GM23248 (cell line): ENCODE results near the gene LRRK2. TPM values are rescaled to one million over a fixed set of nuclear protein-coding genes. Genes with fewer than 3 reads are reported as not detected.
"Not testable (repeated sequence)": the region's sequence is repeated elsewhere in the genome, so short reads cannot be mapped to it uniquely, and the experiment has no call there.

Source experiments
- DNase-seq: peaks from one replicate; pipeline ENCODE4 v3.0.0-alpha.2; 2015
- H2AFZ ChIP-seq: fragments of 200-600 bp; sonication (generic); 2 replicates; pipeline ENCODE4 v1.6.1; 2016; ENCODE audit warnings: antibody characterized with exemption
- H3F3A ChIP-seq: fragments of 200-600 bp; sonication (generic); 2 replicates; pipeline ENCODE4 v1.6.1; 2016; ENCODE audit warnings: mild to moderate bottlenecking, antibody characterized with exemption, mixed run types; ENCODE audit not compliant: insufficient read depth
- H3K27ac ChIP-seq: fragments of 200-600 bp; sonication (generic); 2 replicates; pipeline ENCODE4 v1.5.1; 2016; ENCODE audit warnings: mild to moderate bottlenecking
- H3K27me3 ChIP-seq: fragments of 200-600 bp; sonication (generic); replicated peaks from 2 replicates; pipeline ENCODE4 v1.6.1; 2016; ENCODE audit warnings: mild to moderate bottlenecking; ENCODE audit not compliant: insufficient read depth
- H3K36me3 ChIP-seq: fragments of 200-600 bp; sonication (generic); 2 replicates; pipeline ENCODE4 v1.6.1; 2016; ENCODE audit warnings: low read depth, mild to moderate bottlenecking
- H3K4me1 ChIP-seq: fragments of 200-600 bp; sonication (generic); 2 replicates; pipeline ENCODE4 v1.6.1; 2016; ENCODE audit warnings: mild to moderate bottlenecking; ENCODE audit not compliant: insufficient read depth
- H3K4me2 ChIP-seq: fragments of 200-600 bp; sonication (generic); one replicate; pipeline ENCODE4 v1.6.1; 2016; ENCODE audit warnings: mild to moderate bottlenecking; ENCODE audit not compliant: unreplicated experiment
- H3K4me3 ChIP-seq: fragments of 200-600 bp; sonication (generic); 2 replicates; pipeline ENCODE4 v1.5.1; 2016; ENCODE audit warnings: mild to moderate bottlenecking
- H3K79me2 ChIP-seq: fragments of 200-600 bp; sonication (generic); 2 replicates; pipeline ENCODE4 v1.6.1; 2016; ENCODE audit warnings: mild to moderate bottlenecking; ENCODE audit not compliant: insufficient read depth
- H3K9ac ChIP-seq: fragments of 200-600 bp; sonication (generic); 2 replicates; pipeline ENCODE4 v1.6.1; 2016; ENCODE audit warnings: mild to moderate bottlenecking
- H3K9me2 ChIP-seq: fragments of 200-600 bp; sonication (generic); 2 replicates; pipeline ENCODE4 v1.6.1; 2016; ENCODE audit warnings: mixed run types, mild to moderate bottlenecking, moderate library complexity; ENCODE audit not compliant: insufficient read depth
- H3K9me3 ChIP-seq: fragments of 200-600 bp; sonication (generic); one replicate; pipeline ENCODE4 v1.6.1; 2017; ENCODE audit warnings: low read depth
- H4K20me1 ChIP-seq: fragments of 200-600 bp; sonication (generic); 2 replicates; pipeline ENCODE4 v1.6.0; 2016; ENCODE audit not compliant: insufficient read depth
- EZH2 ChIP-seq: fragments of 200-600 bp; sonication (generic); IDR thresholded peaks from 2 replicates; pipeline ENCODE4 v1.6.1; 2018; ENCODE audit warnings: antibody characterized with exemption, mild to moderate bottlenecking; ENCODE audit not compliant: insufficient read depth, poor library complexity, severe bottlenecking
- EZH2phosphoT487 ChIP-seq: fragments of 200-600 bp; sonication (generic); IDR thresholded peaks from 2 replicates; pipeline ENCODE4 v1.6.1; 2018; ENCODE audit warnings: antibody characterized with exemption, moderate library complexity, mild to moderate bottlenecking, low read depth; ENCODE audit not compliant: insufficient read depth
- WGBS, 2 experiments: methylation state at CpG; one replicate each; pipeline ENCODE4 v1.1.6; 2015 to 2017; ENCODE audit warnings: low lambda C conversion rate in 2 of 2, low coverage in 1 of 2; ENCODE audit errors: missing lambda C conversion rate in 2 of 2; 5-methylcytosine and 5-hydroxymethylcytosine counted together
- in situ Hi-C: fragments of 300-500 bp; cut with MboI; formaldehyde crosslinking; loops from 2 replicates; pipeline ENCODE4 v1.15.0; 2020
- polyA plus RNA-seq: library from polyadenylated mRNA; unstranded; fragments of >200 nt; fragmentation: Nextera tagmentation; extraction: Ambion mirVana; gene quantifications from 2 replicates; pipeline ENCODE4 v1.2.1, GENCODE V29; 2016
- total RNA-seq: library from RNA; depleted of rRNA; stranded (reverse); fragments of >200 nt; shearing (Covaris generic); gene quantifications from 2 replicates; pipeline ENCODE4 v1.2.3, GENCODE V29; 2014

LRRK2 gene
- total and polyA plus RNA-seq, 2 experiments from 2014 or later: 1.7 to 7.0 TPM

DNA sequence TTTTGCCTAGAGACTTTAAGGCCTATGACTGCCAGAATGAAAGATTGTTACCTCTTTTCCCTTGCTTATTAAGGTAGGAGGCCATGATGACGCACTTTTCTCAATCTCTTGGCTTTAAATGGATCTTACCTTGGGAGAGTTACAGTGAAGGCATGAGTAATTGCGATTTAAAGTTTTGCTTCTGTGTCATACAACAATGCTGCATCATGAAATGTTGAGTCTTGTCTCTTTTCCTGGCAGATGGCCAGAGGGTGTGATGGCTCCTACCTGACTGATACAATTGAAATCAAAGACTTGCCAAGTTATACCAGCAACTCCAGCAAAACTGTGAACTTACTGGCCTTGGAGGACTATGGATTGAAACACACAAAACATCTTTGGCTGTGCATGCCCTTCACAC lies 17.2 kb upstream of the LRRK2 start:
- WGBS, 2 experiments: 84 to 95% methylated on average over 2 of the region's 2 CpGs
- H4K20me1 ChIP-seq: no peaks in the 10 kb centered on the region
- TF ChIP-seq EZH2phosphoT487 (no peak), EZH2 (no peak)
- H3K4me1 ChIP-seq: no peaks in the 10 kb centered on the region
- H3F3A ChIP-seq: no peaks in the 10 kb centered on the region
- no peak overlapping the region for H3K4me2 ChIP-seq
- no peak overlapping the region for H2AFZ ChIP-seq
- H3K9me3 ChIP-seq: no peaks in the 10 kb centered on the region
- in situ Hi-C loops: no loop called here
- H3K27me3 ChIP-seq: no peaks in the 10 kb centered on the region
- no peaks in the 10 kb centered on the region for H3K79me2 ChIP-seq
- no peak overlapping the region for H3K9ac ChIP-seq
- no peaks in the 10 kb centered on the region for H3K9me2 ChIP-seq
- no peak overlapping the region for H3K27ac ChIP-seq
- no peaks in the 10 kb centered on the region for H3K36me3 ChIP-seq
- no peak for DNase-seq
- no peak overlapping the region for H3K4me3 ChIP-seq

DNA sequence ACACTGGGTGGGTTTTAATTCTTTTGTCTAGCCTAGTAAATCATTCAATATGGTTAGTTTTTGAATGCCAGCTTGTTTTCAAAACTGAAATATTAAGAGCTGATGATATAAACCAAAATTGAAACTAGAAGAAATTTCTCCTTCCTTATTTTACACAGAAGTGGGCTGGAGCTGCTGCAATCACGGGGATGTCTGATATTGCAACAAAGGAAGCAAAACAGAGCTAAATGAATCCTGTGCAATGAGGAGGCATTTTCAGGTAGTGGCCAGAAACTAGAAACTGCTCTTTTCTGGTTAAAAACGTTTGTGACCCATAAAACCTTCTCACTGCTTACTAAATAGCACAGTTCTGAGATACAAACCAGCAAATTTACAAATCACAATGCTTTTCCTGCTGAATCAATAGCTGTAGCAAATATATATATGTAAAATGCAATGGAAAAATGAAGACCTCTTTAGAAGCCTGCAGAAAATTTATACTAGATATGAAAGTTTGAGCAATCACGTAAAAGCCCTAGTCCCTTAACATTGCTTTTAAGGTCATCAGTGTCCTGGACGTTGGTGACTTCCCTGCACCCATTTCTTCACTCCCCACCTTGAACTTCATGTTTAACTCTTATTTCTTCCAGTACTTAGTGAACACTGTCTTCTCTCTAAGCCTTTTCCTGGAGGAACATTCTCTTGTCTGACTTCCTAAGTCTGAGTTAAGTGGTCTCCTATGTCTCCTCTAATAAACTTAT lies 15.9 kb upstream of the LRRK2 start:
- Histone ChIP-seq H3K27me3 (no peaks in the 10 kb centered on the region), H4K20me1 (no peaks in the 10 kb centered on the region), H3K9me3 (no peaks in the 10 kb centered on the region), H3K4me1 (no peaks in the 10 kb centered on the region), H3K9me2 (no peaks in the 10 kb centered on the region), H3F3A (no peaks in the 10 kb centered on the region), H3K36me3 (no peaks in the 10 kb centered on the region), H3K27ac (no peak overlapping the region), H3K79me2 (no peaks in the 10 kb centered on the region), H3K9ac (no peak overlapping the region), H2AFZ (0 out of 2 replicates have a peak overlapping the region, but pooled peaks have one; percentile 5), H3K4me2 (no peak overlapping the region), H3K4me3 (no peak overlapping the region)
- TF ChIP-seq EZH2phosphoT487 (no peak), EZH2 (no peak)
- WGBS, 2 experiments: 16 to 25% methylated on average over 4 of the region's 4 CpGs
- DNase-seq: no peak
- in situ Hi-C loops: no loop called here

DNA sequence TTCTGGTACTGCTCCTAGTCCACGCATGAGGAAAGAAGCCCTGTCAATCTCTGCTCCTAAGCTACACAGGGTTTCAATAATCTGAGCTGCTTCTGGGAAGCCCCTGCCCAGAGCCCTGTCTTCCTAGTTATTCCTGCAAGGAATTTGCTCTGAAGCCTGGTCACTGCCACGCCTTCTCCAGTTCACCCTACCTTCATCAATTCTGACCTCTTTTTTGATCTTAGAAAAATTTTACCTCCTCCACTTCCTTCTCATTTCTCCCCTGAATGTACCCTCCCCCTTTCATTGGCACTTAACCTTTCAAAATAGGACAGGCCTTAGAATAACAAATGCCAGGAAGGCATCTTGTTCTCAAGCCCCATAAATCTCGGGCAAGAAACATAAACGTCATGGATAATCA lies 14.9 kb upstream of the LRRK2 start:
- no peak for DNase-seq
- Histone ChIP-seq H3K4me1 (no peaks in the 10 kb centered on the region), H3K36me3 (no peaks in the 10 kb centered on the region), H3K9ac (no peak overlapping the region), H3F3A (no peaks in the 10 kb centered on the region), H3K4me3 (no peak overlapping the region), H2AFZ (no peak overlapping the region), H3K9me3 (no peaks in the 10 kb centered on the region), H3K79me2 (no peaks in the 10 kb centered on the region), H3K27me3 (no peaks in the 10 kb centered on the region), H4K20me1 (no peaks in the 10 kb centered on the region), H3K27ac (no peak overlapping the region), H3K9me2 (no peaks in the 10 kb centered on the region), H3K4me2 (no peak overlapping the region)
- TF ChIP-seq EZH2: no peak
- TF ChIP-seq EZH2phosphoT487: no peak
- in situ Hi-C loops: no loop called here
- 78 to 79% methylated on average over 4 of the region's 4 CpGs for WGBS, 2 experiments

DNA sequence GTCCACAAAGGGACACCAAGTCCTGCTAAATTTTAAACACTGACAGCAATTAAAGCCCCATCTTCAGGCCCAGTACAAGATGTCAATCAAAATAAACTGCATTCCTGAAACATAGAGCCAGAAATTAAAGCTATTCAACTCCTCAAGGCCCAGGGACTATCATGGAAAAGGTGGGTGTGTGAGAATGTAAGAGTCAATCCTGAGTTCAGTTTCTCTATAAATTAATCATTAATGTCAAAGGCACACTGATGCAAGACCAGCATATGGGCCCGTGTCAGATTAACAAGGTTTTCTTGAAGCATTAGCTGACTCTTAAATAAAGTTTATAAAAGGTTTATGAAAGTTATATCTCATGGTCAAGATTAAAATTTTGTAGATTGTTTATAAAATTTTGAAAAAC lies 13.6 kb upstream of the LRRK2 start:
- H3K4me3 ChIP-seq, in situ Hi-C loops: not testable (repeated sequence)
- WGBS, 2 experiments: 81 to 82% methylated on average over 1 of the region's 1 CpG

DNA sequence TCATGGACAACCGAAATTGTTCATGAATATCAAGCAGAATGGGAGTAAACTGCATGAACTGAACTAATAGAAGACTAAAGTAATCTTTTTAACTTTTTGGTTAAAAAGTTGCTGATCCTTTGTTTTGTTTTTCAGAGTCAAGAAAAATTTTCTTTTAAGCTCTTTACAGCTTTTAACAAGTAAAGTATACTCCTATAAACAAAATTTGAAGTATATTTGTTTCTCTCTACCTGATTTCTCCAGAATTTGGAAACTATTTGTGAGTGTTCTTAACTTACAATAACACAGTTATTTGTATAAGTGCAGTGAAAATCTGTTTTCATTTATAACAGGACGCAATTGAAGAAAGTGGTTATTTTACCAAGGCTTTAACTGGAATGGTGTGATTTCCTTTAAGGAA lies 12.2 kb upstream of the LRRK2 start:
- Histone ChIP-seq H4K20me1 (no peaks in the 10 kb centered on the region), H3K36me3 (no peaks in the 10 kb centered on the region), H3K27me3 (no peaks in the 10 kb centered on the region), H3K4me1 (peaks cover 10% of the 10 kb centered on the region), H3K79me2 (no peaks in the 10 kb centered on the region), H3K9me2 (no peaks in the 10 kb centered on the region), H3K27ac (no peak overlapping the region), H3K9me3 (no peaks in the 10 kb centered on the region), H3K9ac (no peak overlapping the region), H3F3A (no peaks in the 10 kb centered on the region), H2AFZ (no peak overlapping the region), H3K4me2 (no peak overlapping the region), H3K4me3 (no peak overlapping the region)
- TF ChIP-seq EZH2 (no peak), EZH2phosphoT487 (no peak)
- DNase-seq: no peak
- WGBS, 2 experiments: 51 to 53% methylated on average over 2 of the region's 2 CpGs
- in situ Hi-C loops: no loop called here

More for the DNA sequence above, 13.6 kb upstream of the LRRK2 start:
- H3K9ac ChIP-seq, DNase-seq, H3K9me3 ChIP-seq, H3K27me3 ChIP-seq, H4K20me1 ChIP-seq, H3K36me3 ChIP-seq, H2AFZ ChIP-seq, H3K4me1 ChIP-seq, H3K79me2 ChIP-seq, H3K4me2 ChIP-seq, H3K9me2 ChIP-seq, H3K27ac ChIP-seq, H3F3A ChIP-seq: not testable (repeated sequence)
